ENCODE measurements around the gene MPEG1.

MPEG1 gene

GRCh38 chr11:59188954-59189353 lies 23.8 kb downstream of the MPEG1 start:
- DNase-seq (ENCODE audit: low read depth in 2 of 2) = no peak

DNA sequence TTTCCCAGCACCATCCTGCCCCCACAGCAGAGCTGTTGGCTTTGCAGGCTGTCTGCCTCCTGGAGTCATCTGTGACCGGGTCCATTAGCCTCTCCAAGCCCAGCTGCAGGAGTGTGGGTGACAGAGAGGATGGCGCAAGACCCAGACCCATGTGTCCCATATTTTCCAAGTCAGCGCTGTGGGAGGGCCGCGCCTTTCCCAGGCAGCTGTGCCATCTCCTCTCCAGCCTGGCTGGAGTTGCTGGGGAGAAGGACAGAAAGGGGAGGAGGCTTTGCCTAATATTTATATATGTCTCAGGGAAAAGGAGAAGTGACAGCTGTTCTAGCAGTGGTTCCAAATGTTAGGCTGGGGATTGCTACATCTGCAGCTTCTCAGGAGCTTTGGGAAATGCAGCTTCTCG lies 25.1 kb downstream of the MPEG1 start:
- no peak for DNase-seq (ENCODE audit: low read depth in 2 of 2)

GRCh38 chr11:59187035-59187434 lies 25.7 kb downstream of the MPEG1 start:
- DNase-seq (ENCODE audit: low read depth in 2 of 2) = no peak

GRCh38 chr11:59186130-59186594 lies 26.6 kb downstream of the MPEG1 start:
- DNase-seq (ENCODE audit: low read depth in 2 of 2) = peak in 1 of 2 donors; percentile 24

- DNase-seq (ENCODE audit: low read depth in 2 of 2) = no peak
Measured at GRCh38 chr11:59185386-59185945, 27.3 kb downstream of the MPEG1 start.

DNA sequence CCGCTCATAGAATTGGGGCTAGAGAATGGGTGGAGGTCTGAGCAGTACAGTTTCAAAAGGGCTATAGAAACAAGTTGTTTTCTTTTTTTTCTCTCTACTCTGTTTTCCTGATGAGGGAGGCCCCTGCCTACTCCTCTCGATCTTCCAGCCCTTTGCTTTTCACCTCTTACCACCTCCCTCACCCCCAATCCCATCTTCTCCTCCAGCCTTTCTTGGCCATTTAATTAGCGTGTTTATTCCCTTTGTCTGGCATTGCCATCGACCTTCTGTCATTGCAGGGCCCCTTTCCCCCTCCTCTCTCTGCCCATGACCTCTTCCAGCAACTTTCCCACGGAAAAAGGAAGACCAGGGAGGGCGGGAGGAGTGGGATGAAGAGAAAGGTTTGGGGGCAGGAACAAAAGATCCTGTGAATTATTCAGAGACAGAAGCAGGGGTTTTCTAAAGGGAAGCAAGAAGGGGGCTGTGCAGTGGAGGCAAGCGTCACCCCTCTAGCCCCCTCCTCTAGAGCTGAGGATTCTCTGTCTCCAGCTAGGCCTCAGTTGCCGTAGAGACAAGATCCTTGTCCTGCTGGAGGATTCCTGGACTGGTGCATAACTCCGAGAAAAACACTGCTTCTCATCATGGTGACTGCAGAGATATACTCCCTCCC lies 27.9 kb downstream of the MPEG1 start:
- no peak for DNase-seq (ENCODE audit: low read depth in 2 of 2)

DNA sequence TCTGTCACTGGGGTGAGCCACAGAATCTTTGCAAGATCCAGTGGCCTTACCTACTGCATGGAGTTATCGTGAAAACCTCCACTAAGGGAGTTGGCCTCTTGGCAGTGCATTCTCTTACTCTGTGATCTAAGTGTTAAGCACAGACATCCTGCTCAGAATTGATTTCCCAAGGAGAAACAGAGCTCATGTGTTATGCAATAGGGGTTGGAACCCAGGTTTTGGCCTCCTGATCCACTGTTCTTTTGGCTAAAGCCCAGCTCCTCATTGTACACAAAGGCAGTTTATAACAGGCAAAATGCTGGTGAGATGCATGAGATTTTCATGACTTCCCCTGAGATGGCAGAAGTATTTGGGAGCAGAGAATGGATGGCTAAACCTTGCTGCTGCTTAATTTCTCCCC lies 29.0 kb downstream of the MPEG1 start:
- DNase-seq (ENCODE audit: low read depth in 2 of 2) = no peak

- no peak for DNase-seq (ENCODE audit: low read depth in 2 of 2)
Measured at GRCh38 chr11:59182457-59183151, 30.1 kb downstream of the MPEG1 start.

GRCh38 chr11:59181746-59182456 lies 30.8 kb downstream of the MPEG1 start:
- DNase-seq (ENCODE audit: low read depth in 2 of 2) = no peak

- no peak for DNase-seq (ENCODE audit: low read depth in 2 of 2)
Measured at GRCh38 chr11:59180907-59181306, 31.8 kb downstream of the MPEG1 start.

GRCh38 chr11:59180168-59180776 lies 32.5 kb downstream of the MPEG1 start:
- DNase-seq (ENCODE audit: low read depth in 2 of 2) = no peak

- no peak for DNase-seq (ENCODE audit: low read depth in 2 of 2)
Measured at GRCh38 chr11:59179121-59179520, 33.6 kb downstream of the MPEG1 start.

DNA sequence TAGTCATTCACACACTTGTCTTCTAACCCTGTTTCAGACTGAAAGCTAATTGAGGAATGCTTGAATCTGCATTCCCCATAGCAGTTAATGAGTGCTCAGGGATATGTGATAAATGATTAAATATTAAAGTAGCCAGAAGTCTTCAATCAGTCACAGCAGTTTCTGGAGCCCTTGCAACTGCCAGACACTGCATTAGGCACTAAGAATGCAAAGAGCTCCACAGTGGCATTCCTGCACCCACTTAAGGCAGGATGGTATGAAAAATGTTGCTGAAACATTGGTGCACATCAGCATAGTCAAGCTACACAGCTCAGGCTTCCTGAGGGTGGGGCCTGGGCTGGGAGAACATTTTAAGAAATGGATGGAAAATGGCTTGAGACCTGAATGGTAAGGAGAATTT lies 34.3 kb downstream of the MPEG1 start:
- DNase-seq (ENCODE audit: low read depth in 2 of 2) = no peak

- no peak for DNase-seq (ENCODE audit: low read depth in 2 of 2)
Measured at GRCh38 chr11:59176330-59176729, 36.4 kb downstream of the MPEG1 start.

GRCh38 chr11:59175091-59175501 lies 37.6 kb downstream of the MPEG1 start:
- DNase-seq (ENCODE audit: low read depth in 2 of 2) = no peak

DNA sequence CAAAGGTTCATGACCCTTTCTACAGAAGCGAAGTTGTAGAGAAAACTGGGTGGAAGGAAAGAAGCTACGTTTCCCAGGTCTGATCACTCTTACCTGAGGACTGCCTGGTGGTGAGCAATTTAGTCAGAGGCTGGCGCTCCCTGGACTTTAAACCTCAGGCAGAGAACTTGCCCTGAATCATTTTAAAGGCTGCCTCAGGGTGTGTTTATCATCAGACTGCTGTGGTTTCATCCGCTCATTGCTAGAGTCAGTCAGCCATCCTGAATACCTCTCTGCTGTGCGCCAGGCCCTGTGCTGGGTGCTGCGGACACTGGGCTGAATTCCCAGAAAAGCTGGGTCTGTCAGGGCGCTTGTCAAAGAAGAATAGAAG lies 38.1 kb downstream of the MPEG1 start:
- DNase-seq (ENCODE audit: low read depth in 2 of 2) = no peak

- DNase-seq (ENCODE audit: low read depth in 2 of 2) = no peak
Measured at GRCh38 chr11:59173964-59174663, 38.6 kb downstream of the MPEG1 start.

GRCh38 chr11:59173080-59173963 lies 39.4 kb downstream of the MPEG1 start:
- DNase-seq (ENCODE audit: low read depth in 2 of 2) = no peak

DNA sequence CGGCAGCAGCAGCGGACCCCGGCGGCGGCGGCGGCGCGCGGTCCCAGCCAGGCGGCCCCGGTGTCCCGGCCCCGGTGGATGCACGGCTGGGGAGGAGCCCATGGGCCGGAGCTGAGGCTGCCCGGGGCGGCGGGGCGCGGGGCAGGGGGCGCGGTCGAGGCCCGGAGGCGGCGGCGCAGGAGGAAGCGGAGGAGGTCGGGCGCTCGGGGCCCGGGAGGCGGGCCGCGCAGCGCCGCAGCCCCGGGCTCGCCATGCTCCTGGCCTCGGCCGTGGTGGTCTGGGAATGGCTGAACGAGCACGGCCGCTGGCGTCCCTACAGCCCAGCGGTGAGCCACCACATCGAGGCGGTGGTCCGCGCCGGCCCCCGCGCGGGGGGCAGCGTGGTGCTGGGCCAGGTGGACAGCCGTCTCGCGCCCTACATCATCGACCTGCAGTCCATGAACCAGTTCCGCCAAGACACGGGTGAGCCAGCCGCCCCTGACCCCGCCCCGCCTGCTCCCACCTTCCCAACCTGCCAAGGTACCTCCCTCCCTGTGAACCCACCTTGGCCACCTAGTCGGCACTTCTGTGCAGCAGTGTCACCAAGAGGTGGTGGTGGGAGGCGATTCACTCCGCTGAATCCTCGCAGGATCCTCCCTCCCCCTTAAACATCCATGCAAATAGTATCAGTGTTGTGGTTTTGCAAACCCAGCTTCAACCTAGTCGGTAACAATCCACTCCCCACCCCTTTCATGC lies 40.2 kb downstream of the MPEG1 start:
- no peak for DNase-seq (ENCODE audit: low read depth in 2 of 2)

Measured in stimulated activated CD8-positive, alpha-beta memory T cell treated with anti-CD3 and anti-CD28 coated beads, Interleukin-2, amount 100 ng/mL, for 1 hour (primary cell).